Colonic mucosa (tissue), 4 donors: ENCODE data around the gene HSD17B12. TPM values are rescaled to one million over a fixed set of nuclear protein-coding genes. Genes with fewer than 3 reads are reported as not detected.

ENCODE experiments used
- DNase-seq: peaks from one replicate; pipeline ENCODE4 v3.0.0-alpha.2; 2020
- H3K27ac ChIP-seq: fragments of 200-600 bp; one replicate; pipeline ENCODE4 v1.8.0; 2021
- H3K27me3 ChIP-seq: fragments of 200-600 bp; one replicate; pipeline ENCODE4 v1.8.0; 2021
- H3K36me3 ChIP-seq: fragments of 200-600 bp; one replicate; pipeline ENCODE4 v1.8.0; 2021
- H3K4me1 ChIP-seq: fragments of 200-600 bp; one replicate; pipeline ENCODE4 v1.8.0; 2021; ENCODE audit warnings: mild to moderate bottlenecking
- H3K4me3 ChIP-seq: fragments of 200-600 bp; one replicate; pipeline ENCODE4 v1.8.0; 2021
- H3K9ac ChIP-seq, 2 donors: one replicate each; pipeline ENCODE4 v1.7.0; 2013; ENCODE audit warnings: control low read depth in 2 of 2, low read depth in 2 of 2, low read length in 2 of 2
- H3K9me3 ChIP-seq: fragments of 200-600 bp; one replicate; pipeline ENCODE4 v1.8.0; 2021
- CTCF ChIP-seq: fragments of 200-600 bp; IDR thresholded peaks from one replicate; pipeline ENCODE4 v1.8.0; 2022; ENCODE audit warnings: antibody characterized with exemption, mild to moderate bottlenecking
- intact Hi-C: fragments of 100-400 bp; cut with DNase I; formaldehyde crosslinking; loops from one replicate; pipeline ENCODE4 v1.14.1; 2022
- total RNA-seq, 2 donors: library from RNA; stranded (reverse); fragmentation: NEBNext Ultra II Directional in 1 of 2; extraction: Animal tissue kit (Norgen Biotek cat#: 25700) in 1 of 2; gene quantifications; one replicate each; pipeline ENCODE4 v1.2.1, GENCODE V29; 2021
- donor health status: healthy.
- donor health status: DM: no; HTN: no; CAD: no.
- donor health status: DM: no; HTN: no; CAD: no.

The HSD17B12 gene
- total RNA-seq, 2 donors from 2014 or later, result 132 to 159 TPM

GRCh38 chr11:43830928-43831440 is 150.4 kb downstream of the HSD17B12 start:
- intact Hi-C loops, result no loop called here
- H3K27ac ChIP-seq, result no peak overlapping the region

GRCh38 chr11:43832536-43832935 is 152.0 kb downstream of the HSD17B12 start:
- Histone ChIP-seq H3K9me3 (no peaks in the 10 kb centered on the region), H3K27ac (no peak overlapping the region), H3K36me3 (no peaks in the 10 kb centered on the region), H3K9ac (no peak overlapping the region), H3K4me3 (no peak overlapping the region), H3K27me3 (no peaks in the 10 kb centered on the region), H3K4me1 (no peaks in the 10 kb centered on the region)
- no peak for DNase-seq
- intact Hi-C loops, result no loop called here
- no peak for TF ChIP-seq CTCF

More at GRCh38 chr11:43830928-43831440, 150.4 kb downstream of the HSD17B12 start:
- H3K4me3 ChIP-seq, result no peak overlapping the region
- H3K27me3 ChIP-seq, result no peaks in the 10 kb centered on the region
- H3K4me1 ChIP-seq, result no peaks in the 10 kb centered on the region
- no peaks in the 10 kb centered on the region for H3K36me3 ChIP-seq
- no peaks in the 10 kb centered on the region for H3K9me3 ChIP-seq
- no peak for TF ChIP-seq CTCF
- no peak overlapping the region for H3K9ac ChIP-seq
- DNase-seq, result no peak

GRCh38 chr11:43833657-43834073 is 153.1 kb downstream of the HSD17B12 start:
- Histone ChIP-seq H3K4me1 (no peaks in the 10 kb centered on the region), H3K36me3 (no peaks in the 10 kb centered on the region), H3K27me3 (no peaks in the 10 kb centered on the region), H3K27ac (no peak overlapping the region), H3K9ac (no peak overlapping the region), H3K4me3 (no peak overlapping the region), H3K9me3 (no peaks in the 10 kb centered on the region)
- DNase-seq, result no peak
- intact Hi-C loops, result no loop called here
- TF ChIP-seq CTCF, result no peak

- DNase-seq, result no peak
- no peaks in the 10 kb centered on the region for H3K9me3 ChIP-seq
- intact Hi-C loops, result no loop called here
- H3K4me3 ChIP-seq, result no peak overlapping the region
- H3K27me3 ChIP-seq, result no peaks in the 10 kb centered on the region
- no peak for TF ChIP-seq CTCF
- no peak overlapping the region for H3K27ac ChIP-seq
- no peaks in the 10 kb centered on the region for H3K4me1 ChIP-seq
- H3K9ac ChIP-seq, result no peak overlapping the region
- no peaks in the 10 kb centered on the region for H3K36me3 ChIP-seq
Observed at GRCh38 chr11:43834286-43834685, 153.7 kb downstream of the HSD17B12 start.

- no peaks in the 10 kb centered on the region for H3K9me3 ChIP-seq
- no peak for DNase-seq
- no peaks in the 10 kb centered on the region for H3K27me3 ChIP-seq
- TF ChIP-seq CTCF, result no peak
- H3K4me3 ChIP-seq, result no peak overlapping the region
- H3K27ac ChIP-seq, result no peak overlapping the region
- no peaks in the 10 kb centered on the region for H3K4me1 ChIP-seq
- no peak overlapping the region for H3K9ac ChIP-seq
- H3K36me3 ChIP-seq, result no peaks in the 10 kb centered on the region
- intact Hi-C loops, result no loop called here
Observed at GRCh38 chr11:43835104-43835503, 154.6 kb downstream of the HSD17B12 start.

GRCh38 chr11:43837879-43838278 is 157.3 kb downstream of the HSD17B12 start:
- no peak overlapping the region for H3K9ac ChIP-seq
- no peaks in the 10 kb centered on the region for H3K27me3 ChIP-seq
- no peak for DNase-seq
- intact Hi-C loops, result no loop called here
- no peaks in the 10 kb centered on the region for H3K36me3 ChIP-seq
- no peak for TF ChIP-seq CTCF
- no peaks in the 10 kb centered on the region for H3K4me1 ChIP-seq
- no peaks in the 10 kb centered on the region for H3K9me3 ChIP-seq
- no peak overlapping the region for H3K27ac ChIP-seq
- H3K4me3 ChIP-seq, result no peak overlapping the region
